Stomach (tissue), 9 donors: ENCODE measurements around the gene TARS2. TPM values are rescaled to one million over a fixed set of nuclear protein-coding genes. Genes with fewer than 3 reads are reported as not detected.

Experiments
- DNase-seq, 2 donors: peaks; one replicate each; pipeline versions ENCODE4 v3.0.0 to v3.0.0-alpha.2; 2013 to 2019
- H3K27ac ChIP-seq, 5 donors: fragments of 200-600 bp in 4 of 5; sonication (generic) in 4 of 5; one replicate each; pipeline ENCODE4 v1.5.1; 2013 to 2019; ENCODE audit warnings: mild to moderate bottlenecking in 1 of 5, moderate library complexity in 1 of 5
- H3K27me3 ChIP-seq, 3 donors: fragments of 200-600 bp; sonication (generic); one replicate each; pipeline ENCODE4 v1.5.1; 2017 to 2019; ENCODE audit warnings: mixed run types in 1 of 3
- H3K36me3 ChIP-seq, 4 donors: fragments of 200-600 bp; sonication (generic); 1 replicate in 3 of 4; 2 replicates in 1 of 4; pipeline ENCODE4 v1.5.1; 2016 to 2019
- H3K4me1 ChIP-seq, 4 donors: fragments of 200-600 bp; sonication (generic); one replicate each; pipeline ENCODE4 v1.5.1; 2016 to 2019
- H3K4me3 ChIP-seq, 4 donors: fragments of 200-600 bp; sonication (generic) in 3 of 4; one replicate each; pipeline ENCODE4 v1.5.1; 2016 to 2019; ENCODE audit warnings: mild to moderate bottlenecking in 1 of 4
- H3K9me3 ChIP-seq, 4 donors: fragments of 200-600 bp; sonication (generic); one replicate each; pipeline ENCODE4 v1.5.1; 2016 to 2019
- EP300 ChIP-seq: sonication (generic); formaldehyde crosslinking; IDR thresholded peaks from one replicate; pipeline ENCODE4 v1.6.1; 2017; ENCODE audit warnings: antibody characterized with exemption
- POLR2A ChIP-seq, 4 donors: fragments of 450-650 bp; IDR thresholded peaks; one replicate each; pipeline ENCODE4 v1.6.1; 2016; ENCODE audit warnings: antibody characterized with exemption in 4 of 4, control low read depth in 2 of 4, mild to moderate bottlenecking in 1 of 4, moderate library complexity in 1 of 4
- POLR2AphosphoS5 ChIP-seq, 3 donors: sonication (generic); formaldehyde crosslinking; IDR thresholded peaks; one replicate each; pipeline ENCODE4 v1.6.1; 2016; ENCODE audit warnings: antibody characterized with exemption in 3 of 3
- whole genome bisulfite sequencing, 5 donors: extraction: QIAGEN DNeasy Blood & Tissue Kit in 3 of 5; methylation state at CpG; one replicate each; pipeline versions ENCODE4 v1.1.5 to v1.1.7; 2013 to 2018; 5-methylcytosine and 5-hydroxymethylcytosine counted together
- intact Hi-C: fragments of 100-400 bp; cut with DNase I; formaldehyde crosslinking; loops from one replicate; pipeline ENCODE4 v1.15.1; 2023; ENCODE audit warnings: low total_unique reads
- polyA plus RNA-seq, 3 donors: library from polyadenylated mRNA; stranded (reverse); fragments of 200-250 nt; gene quantifications; one replicate each; pipeline ENCODE4 v1.2.3, GENCODE V29; 2013
- total RNA-seq, 5 donors: library from RNA; depleted of rRNA; stranded (reverse); fragments of >200 nt; gene quantifications; one replicate each; pipeline versions ENCODE4 v1.1.0 to v1.2.3, GENCODE V29; 2014 to 2016
- TF ChIP-seq, protein P1 (sequence below), 7 experiments: fragments of 450-650 bp in 4 of 7; fragments of 200-600 bp in 3 of 7; sonication (generic) in 3 of 7; IDR thresholded peaks; one replicate each; pipeline ENCODE4 v1.5.1; 2016 to 2019; ENCODE audit warnings: antibody characterized with exemption in 7 of 7, control low read depth in 2 of 7, mild to moderate bottlenecking in 1 of 7
- donor health status: healthy with polysubstance abuse.
- donor health status: Bipolar disorder and iron deficiency.
- donor health status: healthy.

Gene TARS2
- total and polyA plus RNA-seq, 8 donors = 3.5 to 46.2 (median 11.0) TPM

DNA sequence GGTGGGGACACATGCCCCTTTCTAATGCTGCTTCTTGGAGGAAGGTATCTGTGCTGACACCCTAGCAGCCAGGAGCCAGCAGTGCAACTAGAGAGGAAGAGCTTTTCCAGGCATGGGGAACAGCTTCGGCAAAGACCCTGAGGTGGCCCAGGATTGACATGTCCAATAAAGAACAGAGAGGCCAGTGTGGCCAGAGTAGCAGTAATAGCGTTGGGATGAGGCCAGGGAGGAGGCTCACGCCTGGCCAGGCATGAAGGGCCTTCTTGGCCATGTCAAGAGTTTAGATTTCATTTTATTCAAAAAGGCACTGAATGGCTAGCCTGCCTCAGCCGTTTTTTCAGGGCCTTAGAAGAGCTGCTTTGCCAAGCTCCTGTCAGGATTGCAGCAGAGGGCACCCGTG lies 45.6 kb downstream of the TARS2 start:
- intact Hi-C loops = loop anchor here (5.0 kb wide), 1 partner anchor 71 kb away; no protein-coding TSS in a partner anchor
- peak in 1 of 2 donors; percentile 28 for DNase-seq
- Histone ChIP-seq H3K36me3 (no peaks in the 10 kb centered on the region), H3K4me3 (no peak overlapping the region), H3K27me3 (no peaks in the 10 kb centered on the region), H3K27ac (peak overlapping the region in 4 of 5 donors; percentile 71 to 88 (median 84)), H3K4me1 (peaks cover 4 to 48% (median 30%) of the 10 kb centered on the region in 4 donors), H3K9me3 (no peaks in the 10 kb centered on the region)
- TF ChIP-seq EP300 (no peak), POLR2A (IDR thresholded peaks at IDR 0.05) (no peak), POLR2AphosphoS5 (IDR thresholded peaks at IDR 0.05) (no peak)
- TF ChIP-seq, protein P1, sequence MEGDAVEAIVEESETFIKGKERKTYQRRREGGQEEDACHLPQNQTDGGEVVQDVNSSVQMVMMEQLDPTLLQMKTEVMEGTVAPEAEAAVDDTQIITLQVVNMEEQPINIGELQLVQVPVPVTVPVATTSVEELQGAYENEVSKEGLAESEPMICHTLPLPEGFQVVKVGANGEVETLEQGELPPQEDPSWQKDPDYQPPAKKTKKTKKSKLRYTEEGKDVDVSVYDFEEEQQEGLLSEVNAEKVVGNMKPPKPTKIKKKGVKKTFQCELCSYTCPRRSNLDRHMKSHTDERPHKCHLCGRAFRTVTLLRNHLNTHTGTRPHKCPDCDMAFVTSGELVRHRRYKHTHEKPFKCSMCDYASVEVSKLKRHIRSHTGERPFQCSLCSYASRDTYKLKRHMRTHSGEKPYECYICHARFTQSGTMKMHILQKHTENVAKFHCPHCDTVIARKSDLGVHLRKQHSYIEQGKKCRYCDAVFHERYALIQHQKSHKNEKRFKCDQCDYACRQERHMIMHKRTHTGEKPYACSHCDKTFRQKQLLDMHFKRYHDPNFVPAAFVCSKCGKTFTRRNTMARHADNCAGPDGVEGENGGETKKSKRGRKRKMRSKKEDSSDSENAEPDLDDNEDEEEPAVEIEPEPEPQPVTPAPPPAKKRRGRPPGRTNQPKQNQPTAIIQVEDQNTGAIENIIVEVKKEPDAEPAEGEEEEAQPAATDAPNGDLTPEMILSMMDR (IDR thresholded peaks at IDR 0.05) = no peak
- 24 to 33% (median 28%) methylated on average over 5 of the region's 5 CpGs for WGBS, 5 donors

GRCh38 chr1:150534002-150534401 lies 46.8 kb downstream of the TARS2 start:
- no peak for TF ChIP-seq POLR2AphosphoS5 (IDR thresholded peaks at IDR 0.05)
- TF ChIP-seq, protein P1 (IDR thresholded peaks at IDR 0.05) = no peak
- no peak for TF ChIP-seq POLR2A (IDR thresholded peaks at IDR 0.05)

GRCh38 chr1:150535511-150536287 lies 48.5 kb downstream of the TARS2 start:
- Histone ChIP-seq H3K9me3 (no peaks in the 10 kb centered on the region), H3K4me3 (no peak overlapping the region), H3K27me3 (no peaks in the 10 kb centered on the region), H3K4me1 (peaks cover 0 to 31% (median 21%) of the 10 kb centered on the region in 4 donors), H3K36me3 (no peaks in the 10 kb centered on the region), H3K27ac (no peak overlapping the region)
- intact Hi-C loops = no loop called here
- WGBS, 5 donors = 82 to 88% (median 85%) methylated on average over 13 to 14 of the region's 14 CpGs
- DNase-seq = no peak
- TF ChIP-seq POLR2AphosphoS5 (IDR thresholded peaks at IDR 0.05) (no peak), POLR2A (IDR thresholded peaks at IDR 0.05) (no peak), EP300 (no peak)
- TF ChIP-seq, protein P1 (IDR thresholded peaks at IDR 0.05) = no peak

More at GRCh38 chr1:150534002-150534401, 46.8 kb downstream of the TARS2 start:
- Histone ChIP-seq H3K9me3 (no peaks in the 10 kb centered on the region), H3K27me3 (no peaks in the 10 kb centered on the region), H3K36me3 (no peaks in the 10 kb centered on the region), H3K27ac (peak overlapping the region in 1 of 5 donors; percentile 5), H3K4me1 (peaks cover 4 to 39% (median 26%) of the 10 kb centered on the region in 4 donors), H3K4me3 (no peak overlapping the region)
- intact Hi-C loops = loop anchor here (5.0 kb wide), 1 partner anchor 72 kb away; no protein-coding TSS in a partner anchor
- WGBS, 5 donors = 74 to 91% (median 88%) methylated on average over 4 to 6 of the region's 6 CpGs
- DNase-seq = no peak

GRCh38 chr1:150536836-150537731 lies 49.9 kb downstream of the TARS2 start:
- WGBS, 5 donors = 88 to 94% (median 93%) methylated on average over 12 of the region's 12 CpGs
- DNase-seq = no peak
- no peaks in the 10 kb centered on the region for H3K36me3 ChIP-seq
- no peak overlapping the region for H3K4me3 ChIP-seq
- peak overlapping the region in 3 of 5 donors; percentile 31 to 79 (median 52) for H3K27ac ChIP-seq
- no peaks in the 10 kb centered on the region for H3K27me3 ChIP-seq
- H3K4me1 ChIP-seq = peaks cover 0 to 22% (median 16%) of the 10 kb centered on the region in 4 donors
- no peak for TF ChIP-seq EP300
- TF ChIP-seq, protein P1 (IDR thresholded peaks at IDR 0.05) = no peak
- TF ChIP-seq POLR2A (IDR thresholded peaks at IDR 0.05) = no peak
- TF ChIP-seq POLR2AphosphoS5 (IDR thresholded peaks at IDR 0.05) = no peak
- intact Hi-C loops = no loop called here
- no peaks in the 10 kb centered on the region for H3K9me3 ChIP-seq
